A549 (cell line): Measurements from ENCODE around the gene TRIM10.

Experiments
- CEBPB ChIP-seq, 2 experiments: fragments of >200 bp in 1 of 2; sonication (Bioruptor Twin) in 1 of 2; formaldehyde crosslinking in 1 of 2; IDR thresholded peaks; 2 replicates each; pipeline ENCODE4 v1.6.1; 2012 to 2016
- CTCF ChIP-seq: fragments of >200 bp; sonication (Bioruptor Twin); formaldehyde crosslinking; IDR thresholded peaks from 3 replicates; pipeline ENCODE4 v1.5.1; 2016
- ESRRA ChIP-seq: fragments of 150-350 bp; IDR thresholded peaks from 2 replicates; pipeline ENCODE4 v1.6.1; 2014; ENCODE audit warnings: mild to moderate bottlenecking, low read length, borderline replicate concordance
- JUN ChIP-seq, 2 experiments: fragments of >200 bp; sonication (Bioruptor Twin); formaldehyde crosslinking; IDR thresholded peaks; 2 replicates in 1 of 2; 3 replicates in 1 of 2; pipeline ENCODE4 v1.6.1; 2016 to 2017
- TF ChIP-seq, protein P1 (sequence below): fragments of 150-350 bp; IDR thresholded peaks from 2 replicates; pipeline ENCODE4 v1.6.1; 2014; ENCODE audit warnings: low read depth, mild to moderate bottlenecking, low read length

- TF ChIP-seq, protein P1, sequence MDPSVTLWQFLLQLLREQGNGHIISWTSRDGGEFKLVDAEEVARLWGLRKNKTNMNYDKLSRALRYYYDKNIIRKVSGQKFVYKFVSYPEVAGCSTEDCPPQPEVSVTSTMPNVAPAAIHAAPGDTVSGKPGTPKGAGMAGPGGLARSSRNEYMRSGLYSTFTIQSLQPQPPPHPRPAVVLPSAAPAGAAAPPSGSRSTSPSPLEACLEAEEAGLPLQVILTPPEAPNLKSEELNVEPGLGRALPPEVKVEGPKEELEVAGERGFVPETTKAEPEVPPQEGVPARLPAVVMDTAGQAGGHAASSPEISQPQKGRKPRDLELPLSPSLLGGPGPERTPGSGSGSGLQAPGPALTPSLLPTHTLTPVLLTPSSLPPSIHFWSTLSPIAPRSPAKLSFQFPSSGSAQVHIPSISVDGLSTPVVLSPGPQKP: no peak
- TF ChIP-seq CTCF (no peak), CEBPB (IDR thresholded peaks at IDR 0.05) (no peak), ESRRA (no peak), JUN (IDR thresholded peaks at IDR 0.05) (no peak)
These were observed 3.1 kb upstream of the TRIM10 start for GRCh38 chr6:30163918-30164654.
